Esophagus mucosa (tissue), 1 donor: ENCODE results near the gene EHBP1. TPM values are rescaled to one million over a fixed set of nuclear protein-coding genes. Genes with fewer than 3 reads are reported as not detected.

ENCODE experiments used
- ATAC-seq: fragments of 200-7000 bp; cut with Tn5 transposase; one replicate; pipeline ENCODE4 v1.9.1; 2020
- total RNA-seq: library from RNA; stranded (reverse); gene quantifications from one replicate; pipeline ENCODE4 v1.2.4, GENCODE V29; 2023
- donor health status: DM: yes; HTN: yes; CAD: no.

EHBP1 gene
- total RNA-seq, 1 donor from 2014 or later, result 75.8 TPM

- ATAC-seq, result no peak
These were observed 321.7 kb downstream of the EHBP1 start for GRCh38 chr2:63027220-63027619.

- no peak for ATAC-seq
These were observed 323.5 kb downstream of the EHBP1 start for GRCh38 chr2:63029058-63029457.

- ATAC-seq, result no peak
These were observed 329.0 kb downstream of the EHBP1 start for GRCh38 chr2:63034526-63034925.

GRCh38 chr2:63035169-63035568, 329.7 kb downstream of the EHBP1 start:
- ATAC-seq, result no peak

- ATAC-seq, result no peak
These were observed 330.1 kb downstream of the EHBP1 start for GRCh38 chr2:63035660-63036059.

- ATAC-seq, result no peak
These were observed 332.5 kb downstream of the EHBP1 start for GRCh38 chr2:63038034-63038433.

- no peak for ATAC-seq
These were observed 335.1 kb downstream of the EHBP1 start for GRCh38 chr2:63040586-63040985.

DNA sequence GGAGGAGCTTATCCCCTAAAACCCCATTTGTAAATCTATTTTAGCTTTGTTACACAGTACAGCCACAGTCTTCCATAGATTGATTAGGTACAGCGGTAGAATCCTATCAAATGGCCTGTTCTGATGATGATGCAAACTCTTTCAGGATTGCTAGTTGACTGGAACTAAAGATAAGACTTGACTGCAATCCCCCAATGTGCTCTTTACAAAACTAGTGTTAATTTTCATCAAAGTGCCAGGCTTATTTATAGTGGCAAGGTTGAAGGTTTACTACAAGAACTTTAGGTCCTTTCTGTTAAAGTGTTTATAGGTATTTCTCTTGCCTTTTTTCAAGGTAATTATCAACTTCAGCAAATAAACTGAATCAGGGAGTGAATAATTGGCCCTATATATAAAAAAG, 336.1 kb downstream of the EHBP1 start:
- ATAC-seq, result no peak

GRCh38 chr2:63044362-63045327, 339.1 kb downstream of the EHBP1 start:
- ATAC-seq, result no peak

DNA sequence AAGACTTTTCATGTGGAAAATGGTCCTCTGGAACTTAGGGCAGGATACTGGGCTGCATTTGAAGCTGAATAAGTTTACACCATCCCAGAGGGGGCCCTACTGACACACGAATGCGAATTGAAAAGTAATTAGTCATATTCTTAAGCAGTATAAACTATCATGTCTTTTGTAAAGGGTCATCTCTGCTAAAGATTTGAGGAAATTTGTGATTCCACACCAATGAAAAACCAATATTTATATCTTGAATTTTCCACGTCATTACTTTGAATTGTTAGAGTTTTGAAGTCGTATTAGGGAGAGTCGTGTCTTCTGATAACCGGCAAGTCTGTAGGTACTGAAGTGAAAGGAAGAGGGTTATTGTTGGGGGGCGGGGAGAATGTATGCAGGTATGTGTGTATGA, 341.0 kb downstream of the EHBP1 start:
- no peak for ATAC-seq

GRCh38 chr2:63046961-63047320, 341.4 kb downstream of the EHBP1 start:
- no peak for ATAC-seq

DNA sequence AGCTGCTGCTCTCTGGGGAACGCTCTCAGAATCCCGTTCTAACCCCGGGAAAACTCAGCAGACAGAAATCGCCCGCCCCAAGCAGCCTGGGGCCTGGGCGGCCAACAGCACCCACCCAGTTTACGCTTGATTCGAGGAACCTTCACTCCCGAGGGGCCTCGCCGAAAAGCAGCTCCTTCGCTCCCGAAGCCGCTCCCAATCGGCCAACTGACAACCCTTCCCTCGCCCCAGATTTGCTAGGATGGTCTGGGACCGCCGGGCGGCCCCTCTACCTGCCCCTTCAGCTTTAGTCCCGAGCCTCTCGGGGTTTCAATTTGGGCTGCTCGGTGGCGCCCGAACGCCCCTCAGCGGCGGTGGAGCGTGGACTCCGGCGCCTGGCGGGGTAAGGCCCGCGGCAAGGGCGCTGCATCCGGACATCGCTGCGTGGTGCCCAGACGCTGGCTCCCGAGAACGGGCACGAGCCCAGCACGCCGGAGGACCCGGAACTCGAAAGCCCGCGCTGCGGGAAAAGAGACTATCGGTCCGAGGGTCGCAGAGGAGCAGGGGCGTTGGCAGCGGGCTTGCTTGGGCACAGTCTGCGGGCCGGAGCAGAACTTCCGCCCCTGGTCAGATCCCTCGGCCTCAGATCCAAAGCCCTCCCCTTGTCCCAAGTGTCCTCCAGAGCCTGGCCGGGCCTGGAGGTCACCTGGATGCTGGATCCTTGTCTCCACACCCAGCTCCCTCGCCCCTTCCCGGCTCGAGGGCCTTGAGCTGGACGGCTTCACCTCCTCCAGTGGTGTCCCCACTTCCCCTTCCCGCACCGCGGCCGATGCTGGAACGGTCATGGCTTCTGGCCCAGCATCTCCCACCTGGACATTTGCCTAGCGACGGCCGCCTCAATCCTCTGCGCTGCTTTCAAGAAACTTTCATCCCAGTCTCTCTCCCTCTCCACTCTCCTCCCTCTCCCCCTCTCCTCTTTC, 342.1 kb downstream of the EHBP1 start:
- ATAC-seq, result no peak

GRCh38 chr2:63048367-63049171, 343.1 kb downstream of the EHBP1 start:
- no peak for ATAC-seq

DNA sequence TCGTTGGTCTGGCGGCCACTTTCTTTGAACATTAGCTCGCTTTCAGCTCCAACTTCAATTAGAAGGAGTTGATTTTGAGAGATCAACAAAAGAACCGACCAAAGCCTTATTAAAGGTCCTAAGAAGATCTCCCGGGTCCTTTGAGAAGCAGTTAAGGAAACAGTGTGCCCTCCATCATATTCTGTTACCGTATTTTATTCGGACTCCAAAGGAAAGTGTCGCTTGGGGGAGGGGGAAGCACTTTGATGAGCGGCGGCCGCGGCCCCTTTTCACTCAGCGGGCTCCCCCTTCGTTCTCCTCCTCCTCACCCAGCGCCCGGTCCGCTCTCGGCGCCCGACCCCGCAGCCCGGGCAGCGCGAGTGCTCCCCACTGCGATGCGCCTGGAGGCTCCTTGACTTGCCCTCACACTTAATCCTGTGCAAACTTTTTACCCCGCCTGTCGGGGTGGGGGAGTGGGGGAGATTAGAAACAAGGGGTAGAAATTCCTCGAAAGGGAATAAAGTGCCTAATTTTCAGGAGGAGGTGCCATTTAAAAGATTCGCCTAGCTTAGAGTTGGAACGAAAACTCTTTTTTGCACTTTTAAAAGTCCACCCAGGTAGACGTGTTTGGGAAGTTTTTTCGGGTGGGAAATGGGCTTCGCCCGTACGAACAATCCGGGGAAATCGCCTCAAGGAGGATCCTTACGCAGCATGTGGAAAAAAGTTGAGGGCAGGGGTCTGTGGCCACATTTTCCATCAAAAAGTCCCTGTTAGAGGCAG, 343.9 kb downstream of the EHBP1 start:
- ATAC-seq, result no peak

DNA sequence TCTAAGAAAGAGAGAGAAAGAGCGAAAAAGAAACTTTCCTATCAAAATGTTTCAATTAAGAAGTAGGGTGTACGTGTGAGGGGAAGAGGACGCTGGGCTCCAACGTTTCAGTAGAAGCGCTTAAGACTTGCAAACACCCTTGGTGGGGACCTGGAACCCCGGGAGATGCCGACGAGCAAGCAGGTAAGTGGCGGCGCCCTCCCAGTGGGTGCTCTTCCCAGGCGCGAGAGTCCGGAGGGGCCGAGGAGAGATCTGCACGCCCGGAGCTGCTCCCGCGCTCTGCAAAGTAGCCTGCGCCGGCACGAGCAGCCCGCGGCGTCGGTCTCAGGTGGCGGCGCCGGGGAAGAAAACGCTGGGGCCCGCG, 344.4 kb downstream of the EHBP1 start:
- ATAC-seq, result peak; percentile 34

DNA sequence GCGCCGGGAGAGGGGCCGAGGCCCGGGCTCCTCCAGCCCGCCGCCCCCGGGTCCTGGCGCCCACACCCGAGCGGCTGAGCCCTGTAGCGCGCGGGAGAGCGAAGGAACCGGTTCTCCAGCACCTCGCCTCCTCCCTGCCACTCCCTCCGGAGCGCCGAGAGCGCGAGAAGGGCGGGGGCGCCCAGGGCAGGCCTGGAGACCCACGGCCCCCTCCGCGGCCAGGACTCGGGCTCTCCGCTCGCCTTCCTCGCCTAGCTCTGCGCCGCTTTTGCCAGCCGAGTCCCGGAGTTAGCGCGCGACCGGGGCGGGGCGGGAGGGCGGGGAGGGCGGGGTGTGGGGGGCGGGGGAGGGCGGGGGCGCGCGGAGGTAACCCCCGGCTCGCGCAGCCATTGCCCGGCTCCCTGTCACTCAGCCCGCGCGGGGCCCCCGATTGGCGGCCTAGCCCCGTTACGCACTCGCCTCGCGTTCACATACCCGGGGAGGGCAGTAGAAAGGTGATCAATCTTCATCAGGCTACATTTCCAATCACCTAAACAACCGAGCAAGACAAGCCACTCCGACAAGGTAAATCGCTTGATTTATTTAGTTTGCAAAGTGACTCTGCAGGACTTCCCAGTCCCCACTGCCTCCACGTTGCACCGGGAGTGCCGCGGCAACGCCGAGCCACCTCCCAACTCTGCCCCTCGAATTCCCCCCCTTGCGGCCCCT, 345.0 kb downstream of the EHBP1 start, which contains the start of gene OTX1:
Gene OTX1 (plus strand): TSS at position 497 of the 708 bp plus-strand sequence. CDS start 2,161 bp downstream, outside the sequence.
- ATAC-seq, result peak; percentile 89

DNA sequence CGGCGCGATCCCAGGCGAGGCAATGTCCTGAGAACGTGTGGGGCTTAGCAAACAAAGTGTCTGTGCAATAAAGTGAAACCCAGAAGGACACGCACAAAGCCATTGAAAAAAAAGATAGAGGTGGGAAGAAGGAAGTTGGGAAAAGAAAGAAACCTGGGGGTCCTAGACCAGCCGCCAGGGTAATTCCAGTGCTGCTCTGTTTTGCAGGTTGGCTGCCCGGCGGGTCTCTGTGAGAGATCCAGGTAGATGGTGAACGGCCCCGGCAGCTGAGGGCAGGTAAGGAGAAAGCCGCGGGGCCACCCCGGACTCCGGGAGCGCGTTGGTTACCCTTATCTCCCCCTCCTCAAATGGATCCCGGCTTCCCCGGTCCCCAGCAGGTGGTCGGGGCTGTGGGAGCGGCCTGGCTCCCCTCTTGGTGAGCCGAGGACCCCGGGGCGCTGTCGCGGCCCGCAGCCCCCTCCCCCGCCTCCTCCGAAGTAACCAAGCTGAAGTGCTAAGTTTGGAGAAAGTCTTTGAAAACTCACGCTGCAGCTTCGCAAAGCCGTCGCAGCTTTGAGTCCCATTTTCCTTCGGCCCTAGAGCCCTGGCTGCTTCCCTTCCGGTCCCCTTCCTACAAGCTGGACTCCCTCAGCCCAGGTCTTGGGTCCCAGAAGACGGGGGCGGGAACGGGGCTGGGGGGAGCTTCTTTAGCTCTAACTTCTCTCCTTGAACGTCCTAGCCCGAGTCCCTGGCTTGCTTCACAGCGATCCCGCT, 345.7 kb downstream of the EHBP1 start:
- no peak for ATAC-seq

GRCh38 chr2:63051795-63052333, 346.4 kb downstream of the EHBP1 start:
- no peak for ATAC-seq

- ATAC-seq, result no peak
These were observed 347.0 kb downstream of the EHBP1 start for GRCh38 chr2:63052411-63053080.
